Ovary (tissue), 3 donors: Measurements from ENCODE around the gene AGMAT.

Experiments
- CTCF ChIP-seq, 3 donors: fragments of 450-650 bp in 2 of 3; fragments of 200-600 bp in 1 of 3; IDR thresholded peaks; one replicate each; pipeline versions ENCODE4 v1.5.1 to v1.8.0; 2016 to 2022; ENCODE audit warnings: antibody characterized with exemption in 3 of 3, mild to moderate bottlenecking in 1 of 3
- POLR2A ChIP-seq: fragments of 450-650 bp; IDR thresholded peaks from one replicate; pipeline ENCODE4 v1.6.1; 2017; ENCODE audit warnings: antibody characterized with exemption, mild to moderate bottlenecking, moderate library complexity
- donor health status: DM: no; HTN: no; CAD: no.

GRCh38 chr1:15524021-15524282 lies 60.9 kb downstream of the AGMAT start, which contains the start of gene CASP9:
- no peak for TF ChIP-seq CTCF (IDR thresholded peaks at IDR 0.05)
- peak; percentile 20 for TF ChIP-seq POLR2A
